WTC11 (cell line): Measurements from ENCODE around the gene ASL. TPM values are rescaled to one million over a fixed set of nuclear protein-coding genes. Genes with fewer than 3 reads are reported as not detected.

Source experiments
- ATAC-seq: fragments of 200-7000 bp; cut with Tn5 transposase; 2 replicates; pipeline ENCODE4 v1.10.0; 2021; ENCODE audit warnings: mild to moderate bottlenecking, moderate library complexity
- CTCF ChIA-PET: fragments of 300-600 bp; sonication (Branson Sonifier 250); formaldehyde crosslinking; loops from one replicate; lab custom pipeline; 2021; ENCODE audit warnings: antibody characterized with exemption; lab: Charles Lee
- POLR2A ChIA-PET: fragments of 350-600 bp; sonication (Branson Sonifier 250); formaldehyde crosslinking; loops from one replicate; lab custom pipeline; 2021; ENCODE audit warnings: antibody characterized with exemption; lab: Charles Lee
- DNase-seq: peaks from one replicate; pipeline ENCODE4 v3.0.0; 2021; ENCODE audit warnings: low spot score
- H3K27ac Mint-ChIP-seq: 2 replicates; pipeline ENCODE4 v1.8.0; 2021; ENCODE audit warnings: mixed read lengths
- H3K27me3 Mint-ChIP-seq: 2 replicates; pipeline ENCODE4 v1.8.0; 2021; ENCODE audit warnings: low read depth, mild to moderate bottlenecking, moderate library complexity, mixed read lengths
- H3K36me3 Mint-ChIP-seq: 2 replicates; pipeline ENCODE4 v1.8.0; 2021; ENCODE audit warnings: mixed read lengths
- H3K4me1 Mint-ChIP-seq: 2 replicates; pipeline ENCODE4 v1.8.0; 2022; ENCODE audit warnings: mixed read lengths
- H3K4me3 Mint-ChIP-seq: 2 replicates; pipeline ENCODE4 v1.8.0; 2021; ENCODE audit warnings: mild to moderate bottlenecking, moderate library complexity, mixed read lengths
- H3K9me3 Mint-ChIP-seq: 2 replicates; pipeline ENCODE4 v1.8.0; 2021; ENCODE audit warnings: mixed read lengths
- GABPB1 ChIP-seq: sonication (generic); formaldehyde crosslinking; IDR thresholded peaks from 2 replicates; pipeline ENCODE4 v1.8.1; 2023; ENCODE audit warnings: mild to moderate bottlenecking, missing genetic modification reagents
- IRF2 ChIP-seq: sonication (generic); formaldehyde crosslinking; IDR thresholded peaks from 2 replicates; pipeline ENCODE4 v1.8.0; 2022; ENCODE audit warnings: low read depth, missing genetic modification reagents, borderline replicate concordance
- NFYB ChIP-seq: sonication (generic); formaldehyde crosslinking; conservative IDR thresholded peaks from 2 replicates; pipeline ENCODE4 v1.8.0; 2022; ENCODE audit warnings: low read depth, missing genetic modification reagents
- ZNF263 ChIP-seq: sonication (generic); formaldehyde crosslinking; IDR thresholded peaks from 2 replicates; pipeline ENCODE4 v1.8.1; 2022; ENCODE audit warnings: low read depth, mild to moderate bottlenecking, moderate library complexity, missing genetic modification reagents
- total RNA-seq: library from RNA; stranded (reverse); gene quantifications from 3 replicates; pipeline ENCODE4 v1.2.3, GENCODE V29; 2021
- TF ChIP-seq, protein P1 (sequence below): fragments of 250-450 bp; sonication (Bioruptor Pico); IDR thresholded peaks from 2 replicates; pipeline ENCODE4 v1.9.0; 2021; ENCODE audit warnings: moderate library complexity, mild to moderate bottlenecking, inconsistent platforms, borderline replicate concordance
- TF ChIP-seq, protein P2 (sequence below): sonication (generic); formaldehyde crosslinking; IDR thresholded peaks from 2 replicates; pipeline ENCODE4 v1.8.0; 2022; ENCODE audit warnings: mild to moderate bottlenecking, missing genetic modification reagents

The ASL gene
- total RNA-seq, 1 experiment from 2014 or later = 31.9 TPM

DNA sequence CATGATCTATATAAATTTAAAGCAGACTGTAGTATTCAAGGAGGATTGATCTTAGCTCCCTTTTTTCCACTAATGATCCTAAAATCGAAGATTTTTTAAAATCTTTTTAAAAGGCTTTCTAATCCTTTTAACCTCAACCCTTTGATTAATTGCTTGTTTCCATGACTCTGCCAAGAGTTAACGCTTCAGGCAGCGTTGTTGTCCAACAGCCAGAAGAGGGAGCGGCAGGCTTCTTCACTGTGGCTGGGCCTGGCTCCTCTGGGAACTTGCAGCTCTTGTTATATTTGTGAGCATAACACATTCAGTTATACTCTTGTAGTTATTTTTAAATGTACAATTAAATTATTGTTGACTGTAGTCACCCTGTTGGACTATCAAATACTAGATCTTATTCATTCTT, 65.3 kb downstream of the ASL start:
- DNase-seq = peak; percentile 46
- no peaks in the 10 kb centered on the region for H3K27me3 Mint-ChIP-seq
- H3K27ac Mint-ChIP-seq = no peak overlapping the region; the same call in 1 of the 2 replicates
- TF ChIP-seq, protein P1, sequence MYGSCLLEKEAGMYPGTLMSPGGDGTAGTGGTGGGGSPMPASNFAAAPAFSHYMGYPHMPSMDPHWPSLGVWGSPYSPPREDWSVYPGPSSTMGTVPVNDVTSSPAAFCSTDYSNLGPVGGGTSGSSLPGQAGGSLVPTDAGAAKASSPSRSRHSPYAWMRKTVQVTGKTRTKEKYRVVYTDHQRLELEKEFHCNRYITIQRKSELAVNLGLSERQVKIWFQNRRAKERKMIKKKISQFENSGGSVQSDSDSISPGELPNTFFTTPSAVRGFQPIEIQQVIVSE (CRISPR knock-in tag) = no peak
- no peak for TF ChIP-seq IRF2 (CRISPR knock-in tag)
- TF ChIP-seq, protein P2, sequence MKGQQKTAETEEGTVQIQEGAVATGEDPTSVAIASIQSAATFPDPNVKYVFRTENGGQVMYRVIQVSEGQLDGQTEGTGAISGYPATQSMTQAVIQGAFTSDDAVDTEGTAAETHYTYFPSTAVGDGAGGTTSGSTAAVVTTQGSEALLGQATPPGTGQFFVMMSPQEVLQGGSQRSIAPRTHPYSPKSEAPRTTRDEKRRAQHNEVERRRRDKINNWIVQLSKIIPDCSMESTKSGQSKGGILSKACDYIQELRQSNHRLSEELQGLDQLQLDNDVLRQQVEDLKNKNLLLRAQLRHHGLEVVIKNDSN (CRISPR knock-in tag) = no peak
- POLR2A ChIA-PET = no interaction called here
- H3K36me3 Mint-ChIP-seq = peaks cover 42% of the 10 kb centered on the region
- no peaks in the 10 kb centered on the region for H3K9me3 Mint-ChIP-seq
- peak; percentile 67; the same call in 1 of the 2 replicates for ATAC-seq
- CTCF ChIA-PET = interaction anchor here (0.6 to 1.7 kb wide), 3 partner anchors 14 to 273 kb away, joined by 3 to 9 read pairs (median 6); no protein-coding TSS in a partner anchor
- no peak overlapping the region for H3K4me3 Mint-ChIP-seq
- no peaks in the 10 kb centered on the region for H3K4me1 Mint-ChIP-seq

DNA sequence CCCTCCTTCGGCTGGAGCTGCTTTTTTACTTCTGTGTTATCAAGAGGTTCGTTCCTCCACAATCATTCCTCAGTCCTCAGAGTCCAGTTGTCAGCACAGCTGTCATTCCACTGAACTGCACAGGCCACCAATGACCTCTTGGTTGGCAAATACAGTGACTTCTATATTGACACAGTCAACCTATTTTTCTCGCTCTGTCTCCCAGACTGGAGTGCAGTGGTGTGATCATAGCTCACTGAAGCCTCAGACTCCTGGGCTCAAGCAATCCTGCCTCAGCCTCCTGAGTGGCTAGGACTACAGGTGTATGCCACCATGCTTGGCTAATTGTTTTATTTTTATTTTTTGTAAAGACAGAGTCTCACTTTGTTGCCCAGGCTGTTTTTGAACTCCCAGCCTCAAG, 66.7 kb downstream of the ASL start:
- peaks cover 47% of the 10 kb centered on the region for H3K36me3 Mint-ChIP-seq
- POLR2A ChIA-PET = no interaction called here
- no peaks in the 10 kb centered on the region for H3K4me1 Mint-ChIP-seq
- CTCF ChIA-PET = no interaction called here
- TF ChIP-seq GABPB1 (CRISPR knock-in tag) (0 out of 2 replicates have a peak, but pooled peaks have one; percentile 23), NFYB (CRISPR knock-in tag) (no peak)
- TF ChIP-seq, all 79 proteins: peak for 1
- DNase-seq (no peak), ATAC-seq (no peak)
- Mint-ChIP-seq H3K27me3 (no peaks in the 10 kb centered on the region), H3K9me3 (no peaks in the 10 kb centered on the region), H3K4me3 (no peak overlapping the region), H3K27ac (no peak overlapping the region; the same call in 1 of the 2 replicates)

DNA sequence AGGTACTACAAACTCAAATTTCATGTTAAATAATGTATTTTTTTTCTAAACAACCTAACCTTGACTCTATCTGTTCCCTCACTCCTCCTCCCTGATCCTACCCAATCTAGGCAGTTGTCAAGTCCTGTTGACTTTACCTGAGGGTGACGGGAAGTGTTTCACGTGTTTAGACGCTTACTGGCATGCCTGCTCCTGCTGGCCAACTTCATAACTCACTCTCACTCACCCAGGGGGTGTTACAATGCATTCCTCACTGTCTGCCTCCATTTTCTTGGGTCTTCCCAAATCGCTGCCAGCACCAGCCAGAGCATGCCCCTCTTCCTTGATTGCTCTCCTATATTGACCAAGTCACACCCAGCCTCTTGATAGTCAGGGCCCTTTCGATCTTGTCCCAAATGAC, 67.4 kb downstream of the ASL start:
- no peaks in the 10 kb centered on the region for H3K4me1 Mint-ChIP-seq
- H3K4me3 Mint-ChIP-seq = no peak overlapping the region
- peaks cover 43% of the 10 kb centered on the region for H3K36me3 Mint-ChIP-seq
- DNase-seq (no peak), ATAC-seq (no peak)
- H3K27me3 Mint-ChIP-seq = no peaks in the 10 kb centered on the region
- CTCF ChIA-PET = no interaction called here
- H3K9me3 Mint-ChIP-seq = no peaks in the 10 kb centered on the region
- H3K27ac Mint-ChIP-seq = peak overlapping the region; percentile 32; the same call in 1 of the 2 replicates
- POLR2A ChIA-PET = no interaction called here
- TF ChIP-seq GABPB1 (CRISPR knock-in tag) (peak; percentile 73), ZNF263 (CRISPR knock-in tag) (no peak)

Other genes with a start within 250 kb of the ASL start
- 28.3 to 30.2 TPM (median 28.5 TPM) in 3 replicates for gene VKORC1L1, start 202.7 kb upstream of the ASL start, total RNA-seq
- gene GUSB, start 93.6 kb upstream of the ASL start, total RNA-seq = 40.8 to 45.4 TPM (median 42.3 TPM) in 3 replicates
- 20.3 to 23.3 TPM (median 21.2 TPM) in 3 replicates for gene CRCP, start 39.0 kb downstream of the ASL start, total RNA-seq
- 15.0 to 17.7 TPM (median 16.8 TPM) in 3 replicates for gene TPST1, start 129.5 kb downstream of the ASL start, total RNA-seq